GM23338 (cell line): ENCODE measurements around the gene ZNF724. TPM values are rescaled to one million over a fixed set of nuclear protein-coding genes. Genes with fewer than 3 reads are reported as not detected.

Experiments
- ATAC-seq: fragments of 200-7000 bp; cut with Tn5 transposase; 3 replicates; pipeline ENCODE4 v1.9.1; 2020
- DNase-seq: peaks from one replicate; pipeline ENCODE4 v3.0.0-alpha.2; 2015; ENCODE audit warnings: low spot score
- H2AFZ ChIP-seq: fragments of 200-600 bp; sonication (generic); 2 replicates; pipeline ENCODE4 v1.8.0; 2016; ENCODE audit warnings: antibody characterized with exemption, mild to moderate bottlenecking, moderate library complexity
- H3F3A ChIP-seq: fragments of 200-600 bp; sonication (generic); replicated peaks from 2 replicates; pipeline ENCODE4 v1.8.0; 2017; ENCODE audit warnings: antibody characterized with exemption, mixed run types, low read depth
- H3K27ac ChIP-seq: fragments of 200-600 bp; sonication (generic); 2 replicates; pipeline ENCODE4 v1.6.1; 2016; ENCODE audit warnings: low read depth
- H3K27me3 ChIP-seq: fragments of 200-600 bp; sonication (generic); 2 replicates; pipeline ENCODE4 v1.8.0; 2016; ENCODE audit warnings: mild to moderate bottlenecking, mixed run types, moderate library complexity; ENCODE audit not compliant: insufficient read depth
- H3K36me3 ChIP-seq: fragments of 200-600 bp; sonication (generic); 2 replicates; pipeline ENCODE4 v1.8.0; 2016; ENCODE audit warnings: mild to moderate bottlenecking; ENCODE audit not compliant: insufficient read depth
- H3K4me1 ChIP-seq: fragments of 200-600 bp; sonication (generic); 2 replicates; pipeline ENCODE4 v1.8.0; 2016; ENCODE audit warnings: mild to moderate bottlenecking, moderate library complexity; ENCODE audit not compliant: insufficient read depth
- H3K4me2 ChIP-seq: fragments of 200-600 bp; sonication (generic); 2 replicates; pipeline ENCODE4 v1.7.1; 2017; ENCODE audit warnings: mixed run types
- H3K4me3 ChIP-seq: fragments of 200-600 bp; sonication (generic); 2 replicates; pipeline ENCODE4 v1.6.1; 2016; ENCODE audit warnings: mixed run types
- H3K79me2 ChIP-seq: fragments of 200-600 bp; sonication (generic); replicated peaks from 2 replicates; pipeline ENCODE4 v1.8.0; 2017; ENCODE audit warnings: mild to moderate bottlenecking; ENCODE audit not compliant: insufficient read depth
- H3K9me2 ChIP-seq: fragments of 200-600 bp; sonication (generic); 2 replicates; pipeline ENCODE4 v1.8.0; 2017; ENCODE audit not compliant: insufficient read depth
- H4K20me1 ChIP-seq: fragments of 200-600 bp; sonication (generic); replicated peaks from 2 replicates; pipeline ENCODE4 v1.8.0; 2017; ENCODE audit warnings: mild to moderate bottlenecking; ENCODE audit not compliant: insufficient read depth
- H3K27ac Mint-ChIP-seq: 2 replicates; pipeline ENCODE4 v1.8.0; 2020; ENCODE audit warnings: inconsistent platforms, mild to moderate bottlenecking, moderate library complexity, mixed read lengths
- H3K27me3 Mint-ChIP-seq: 3 replicates; pipeline ENCODE4 v1.8.0; 2022; ENCODE audit warnings: low read depth, mild to moderate bottlenecking, moderate library complexity, mixed read lengths, inconsistent platforms; ENCODE audit not compliant: insufficient read depth, poor library complexity
- H3K36me3 Mint-ChIP-seq: 3 replicates; pipeline ENCODE4 v1.8.0; 2021; ENCODE audit warnings: low read depth, mild to moderate bottlenecking, inconsistent platforms, moderate library complexity, mixed read lengths
- H3K4me1 Mint-ChIP-seq: 3 replicates; pipeline ENCODE4 v1.8.0; 2020; ENCODE audit warnings: mild to moderate bottlenecking, inconsistent platforms, mixed read lengths
- H3K4me3 Mint-ChIP-seq: 3 replicates; pipeline ENCODE4 v1.8.0; 2021; ENCODE audit warnings: moderate library complexity, mild to moderate bottlenecking, inconsistent platforms, mixed read lengths
- H3K9me3 Mint-ChIP-seq: 3 replicates; pipeline ENCODE4 v1.8.0; 2020; ENCODE audit warnings: moderate library complexity, mild to moderate bottlenecking, inconsistent platforms, mixed read lengths
- CREB1 ChIP-seq: fragments of 250-450 bp; sonication (Bioruptor Pico); IDR thresholded peaks from 2 replicates; pipeline ENCODE4 v1.5.0; 2020; ENCODE audit warnings: low read depth, mild to moderate bottlenecking, moderate library complexity
- ETS1 ChIP-seq: IDR thresholded peaks from 2 replicates; pipeline ENCODE4 v1.6.1; 2016; ENCODE audit warnings: antibody characterized with exemption
- EZH2 ChIP-seq: fragments of 200-600 bp; sonication (generic); IDR thresholded peaks from one replicate; pipeline ENCODE4 v1.8.0; 2017; ENCODE audit warnings: antibody characterized with exemption, mild to moderate bottlenecking, low read depth; ENCODE audit not compliant: unreplicated experiment
- EZH2phosphoT487 ChIP-seq: fragments of 200-600 bp; sonication (generic); IDR thresholded peaks from one replicate; pipeline ENCODE4 v1.8.1; 2018; ENCODE audit warnings: antibody characterized with exemption; ENCODE audit not compliant: unreplicated experiment
- JUNB ChIP-seq: IDR thresholded peaks from one replicate; pipeline ENCODE4 v1.6.1; 2016; ENCODE audit warnings: antibody characterized with exemption; ENCODE audit not compliant: unreplicated experiment
- NANOG ChIP-seq: IDR thresholded peaks from 2 replicates; pipeline ENCODE4 v1.6.1; 2016; ENCODE audit warnings: antibody characterized with exemption, borderline replicate concordance
- POLR2AphosphoS5 ChIP-seq: IDR thresholded peaks from 2 replicates; pipeline ENCODE4 v1.6.1; 2016; ENCODE audit warnings: antibody characterized with exemption, low read depth
- REST ChIP-seq: IDR thresholded peaks from one replicate; pipeline ENCODE4 v1.6.1; 2018; ENCODE audit warnings: antibody characterized with exemption; ENCODE audit not compliant: unreplicated experiment
- ZNF114 ChIP-seq: fragments of 250-450 bp; sonication (Bioruptor Pico); IDR thresholded peaks from 2 replicates; pipeline ENCODE4 v1.5.0; 2020; ENCODE audit warnings: mild to moderate bottlenecking, moderate library complexity
- ZNF331 ChIP-seq: fragments of 250-450 bp; sonication (Bioruptor Pico); IDR thresholded peaks from 2 replicates; pipeline ENCODE4 v1.5.0; 2020; ENCODE audit warnings: low read depth, mild to moderate bottlenecking, moderate library complexity
- ZNF462 ChIP-seq: fragments of 250-450 bp; sonication (Bioruptor Pico); IDR thresholded peaks from 2 replicates; pipeline ENCODE4 v1.5.0; 2020; ENCODE audit warnings: mild to moderate bottlenecking, moderate library complexity
- polyA plus RNA-seq: library from polyadenylated mRNA; unstranded; fragments of >200 nt; fragmentation: Nextera tagmentation; extraction: Ambion mirVana; gene quantifications from 2 replicates; pipeline ENCODE4 v1.2.1, GENCODE V29; 2016
- total RNA-seq: library from RNA; depleted of rRNA; stranded (reverse); fragments of >200 nt; shearing (Covaris generic); gene quantifications from 2 replicates; pipeline ENCODE4 v1.2.3, GENCODE V29; 2014

ZNF724 gene
- total and polyA plus RNA-seq, 2 experiments from 2014 or later, result 35.4 to 85.3 TPM

GRCh38 chr19:23259961-23260360 is 9.8 kb upstream of the ZNF724 start:
- no peak overlapping the region for H3K4me3 ChIP-seq
- Mint-ChIP-seq H3K36me3 (peaks cover 67% of the 10 kb centered on the region), H3K9me3 (no peaks in the 10 kb centered on the region), H3K27me3 (peaks cover 9% of the 10 kb centered on the region), H3K4me1 (peaks cover 2% of the 10 kb centered on the region; the same call in 1 of the 3 replicates), H3K27ac (no peak overlapping the region), H3K4me3 (no peak overlapping the region)
- TF ChIP-seq JUNB (no peak), ZNF331 (CRISPR knock-in tag) (no peak), EZH2 (no peak), REST (no peak), ZNF462 (CRISPR knock-in tag) (no peak), ZNF114 (no peak), NANOG (no peak), ETS1 (no peak), CREB1 (no peak), EZH2phosphoT487 (no peak), POLR2AphosphoS5 (no peak)
- H3K4me2 ChIP-seq, result no peak overlapping the region
- DNase-seq (no peak), ATAC-seq (no peak)
- no peak overlapping the region for H3K27ac ChIP-seq
- H3K36me3 ChIP-seq, result peaks cover 14% of the 10 kb centered on the region
- no peaks in the 10 kb centered on the region for H3K4me1 ChIP-seq
- 0 out of 2 replicates have a peak, but pooled peaks cover 11% of the 10 kb centered on the region for H4K20me1 ChIP-seq
- no peaks in the 10 kb centered on the region for H3K27me3 ChIP-seq
- H3K79me2 ChIP-seq, result peaks cover 2% of the 10 kb centered on the region; the same call in 1 of the 2 replicates
- no peaks in the 10 kb centered on the region for H3K9me2 ChIP-seq
- H3F3A ChIP-seq, result peaks cover 3% of the 10 kb centered on the region; the same call in 1 of the 2 replicates
- no peak overlapping the region for H2AFZ ChIP-seq
